ENCODE measurements around the gene INF2.

The INF2 gene

GRCh38 chr14:104689881-104690711 lies 678 bp downstream of the INF2 start:
- no peak for DNase-seq (ENCODE audit: low spot score)

- DNase-seq (ENCODE audit: low spot score) = no peak
These were observed 1.5 kb downstream of the INF2 start for GRCh38 chr14:104690861-104691455.

GRCh38 chr14:104691546-104692260 lies 2.3 kb downstream of the INF2 start:
- no peak for DNase-seq (ENCODE audit: low spot score)

GRCh38 chr14:104692261-104692938 lies 3.0 kb downstream of the INF2 start:
- no peak for DNase-seq (ENCODE audit: low spot score)

GRCh38 chr14:104692939-104693315 lies 3.5 kb downstream of the INF2 start:
- DNase-seq (ENCODE audit: low spot score) = no peak

GRCh38 chr14:104693482-104694431 lies 4.3 kb downstream of the INF2 start:
- DNase-seq (ENCODE audit: low spot score) = no peak

GRCh38 chr14:104694475-104694950 lies 5.1 kb downstream of the INF2 start:
- DNase-seq (ENCODE audit: low spot score) = no peak

- DNase-seq (ENCODE audit: low spot score) = no peak
These were observed 5.7 kb downstream of the INF2 start for GRCh38 chr14:104694991-104695659.

- no peak for DNase-seq (ENCODE audit: low spot score)
These were observed 6.2 kb downstream of the INF2 start for GRCh38 chr14:104695660-104696000.

- DNase-seq (ENCODE audit: low spot score) = no peak
These were observed 7.4 kb downstream of the INF2 start for GRCh38 chr14:104696671-104697316.

GRCh38 chr14:104697317-104697703 lies 7.9 kb downstream of the INF2 start:
- DNase-seq (ENCODE audit: low spot score) = no peak

GRCh38 chr14:104697892-104698583 lies 8.6 kb downstream of the INF2 start:
- no peak for DNase-seq (ENCODE audit: low spot score)

GRCh38 chr14:104698688-104699425 lies 9.4 kb downstream of the INF2 start:
- no peak for DNase-seq (ENCODE audit: low spot score)

GRCh38 chr14:104699426-104699748 lies 10.0 kb downstream of the INF2 start:
- no peak for DNase-seq (ENCODE audit: low spot score)

GRCh38 chr14:104700225-104700651 lies 10.8 kb downstream of the INF2 start:
- no peak for DNase-seq (ENCODE audit: low spot score)

- DNase-seq (ENCODE audit: low spot score) = no peak
These were observed 11.4 kb downstream of the INF2 start for GRCh38 chr14:104700747-104701217.

GRCh38 chr14:104701383-104702076 lies 12.1 kb downstream of the INF2 start:
- no peak for DNase-seq (ENCODE audit: low spot score)

- no peak for DNase-seq (ENCODE audit: low spot score)
These were observed 12.7 kb downstream of the INF2 start for GRCh38 chr14:104702106-104702505.
